Activated naive CD4-positive, alpha-beta T cell (primary cell): ENCODE results near the gene CCBE1.
A peak's percentile ranks its signal among the peaks of the same experiment; 100 is the strongest.

Experiments used
- DNase-seq, 4 experiments: peaks; one replicate each; lab custom pipeline; 2025; lab: John Stamatoyannopoulos, UW

The CCBE1 gene

GRCh38 chr18:59454909-59455727 lies 242.1 kb downstream of the CCBE1 start:
- no peak for DNase-seq

- DNase-seq, result no peak
These were observed 243.7 kb downstream of the CCBE1 start for GRCh38 chr18:59453468-59453961.

- no peak for DNase-seq
These were observed 245.3 kb downstream of the CCBE1 start for GRCh38 chr18:59451963-59452362.

DNA sequence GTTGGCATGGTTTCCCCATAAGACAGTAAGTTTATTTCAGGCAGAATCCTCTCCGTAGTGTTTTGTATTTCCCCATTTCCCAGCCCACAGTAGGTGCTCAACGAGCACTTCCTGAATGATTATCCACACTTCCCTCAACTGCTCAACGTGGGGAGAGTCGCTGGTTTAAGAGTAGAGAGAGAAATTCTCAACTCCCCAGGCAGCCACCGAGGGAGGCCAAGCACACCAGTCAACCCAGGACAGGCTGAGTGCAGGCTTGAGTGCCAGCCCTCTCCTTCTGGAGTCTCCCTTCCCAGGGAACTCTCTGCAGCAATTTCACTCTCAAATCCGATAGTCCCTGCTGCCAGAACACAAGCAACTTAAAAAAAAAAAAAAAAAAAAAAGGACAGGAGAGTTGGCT lies 246.2 kb downstream of the CCBE1 start:
- DNase-seq, result no peak

DNA sequence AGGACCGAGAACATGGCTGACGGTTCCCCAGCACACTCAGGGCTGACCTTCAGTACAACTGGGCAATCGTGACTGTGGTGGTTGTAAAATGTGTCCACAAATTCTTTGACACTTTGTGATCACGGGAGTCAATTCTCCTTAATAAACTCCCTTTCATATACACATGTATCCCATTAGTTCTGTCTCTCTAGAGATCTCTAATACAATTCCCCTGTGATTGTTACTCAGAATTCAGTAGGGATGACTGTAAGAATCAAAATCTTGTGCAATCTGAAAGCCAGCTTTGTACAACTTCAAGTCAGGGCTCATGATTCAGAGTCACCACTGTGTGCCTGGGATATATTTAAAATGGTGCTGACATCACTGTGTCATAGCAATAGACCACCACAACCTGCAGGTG lies 248.7 kb downstream of the CCBE1 start:
- DNase-seq, result no peak

- DNase-seq, result no peak
These were observed 251.2 kb downstream of the CCBE1 start for GRCh38 chr18:59446012-59446411.

GRCh38 chr18:59437851-59438569 lies 259.2 kb downstream of the CCBE1 start:
- DNase-seq, result no peak

- DNase-seq, result no peak
These were observed 264.2 kb downstream of the CCBE1 start for GRCh38 chr18:59432803-59433597.

- no peak for DNase-seq
These were observed 266.1 kb downstream of the CCBE1 start for GRCh38 chr18:59431131-59431530.

DNA sequence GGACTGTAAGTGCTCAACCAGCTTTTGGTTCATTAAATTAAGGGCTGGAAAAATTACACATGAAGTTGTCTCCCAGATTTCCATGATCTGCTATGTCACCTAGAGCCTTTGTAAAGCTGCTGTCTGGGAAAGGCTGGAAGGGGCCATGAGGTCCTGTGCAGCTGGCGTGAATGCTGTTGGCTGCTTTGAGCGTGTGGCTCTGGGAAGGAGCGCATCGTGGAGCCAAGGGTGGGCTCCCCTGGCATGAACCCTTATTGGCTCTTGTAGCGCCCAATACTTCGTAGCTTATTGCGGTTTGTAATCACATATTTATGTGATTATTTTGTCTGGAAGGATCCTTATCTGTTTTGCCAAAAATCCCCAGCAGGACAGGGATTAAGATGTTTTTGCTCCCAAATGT lies 267.6 kb downstream of the CCBE1 start:
- DNase-seq, result no peak

- DNase-seq, result no peak
These were observed 269.2 kb downstream of the CCBE1 start for GRCh38 chr18:59428018-59428417.

DNA sequence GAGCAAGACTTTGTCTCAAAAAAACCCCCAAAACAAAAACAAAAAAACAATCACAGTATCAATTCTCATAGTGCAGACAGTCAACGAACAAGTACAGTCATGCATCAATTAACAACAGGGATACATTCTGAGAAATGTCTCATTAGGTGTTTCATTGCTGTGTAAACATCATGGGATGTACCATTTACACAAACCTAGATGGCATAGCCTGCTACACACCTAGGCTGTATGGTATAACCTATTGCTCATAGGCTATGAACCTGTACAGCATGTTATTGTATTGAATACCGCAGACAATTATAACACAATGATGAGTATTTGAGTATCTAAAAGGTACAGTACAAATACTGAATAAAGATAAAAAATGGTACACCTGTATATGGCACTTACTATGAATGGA lies 270.4 kb downstream of the CCBE1 start:
- DNase-seq, result no peak

GRCh38 chr18:59423259-59423658 lies 274.0 kb downstream of the CCBE1 start:
- no peak for DNase-seq

DNA sequence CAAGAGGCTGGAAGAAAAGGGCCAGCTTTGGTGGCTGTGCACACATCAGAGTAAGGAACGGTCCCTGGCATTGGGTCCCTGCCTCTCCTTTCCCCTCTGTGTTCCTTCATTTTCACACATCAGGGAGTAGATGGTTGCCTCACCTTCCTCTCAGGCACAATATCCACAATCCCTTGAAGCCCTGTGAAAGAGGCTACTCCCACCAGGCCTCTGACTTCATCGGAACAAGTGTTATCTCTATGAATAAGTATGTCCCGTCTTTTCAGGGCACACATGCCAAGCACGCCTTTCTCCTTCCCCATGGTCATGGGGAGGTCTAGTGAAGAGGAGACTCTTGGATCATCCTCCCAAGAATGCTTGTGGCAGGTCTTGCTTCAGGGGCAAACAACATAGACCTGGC lies 277.0 kb downstream of the CCBE1 start:
- DNase-seq, result no peak

DNA sequence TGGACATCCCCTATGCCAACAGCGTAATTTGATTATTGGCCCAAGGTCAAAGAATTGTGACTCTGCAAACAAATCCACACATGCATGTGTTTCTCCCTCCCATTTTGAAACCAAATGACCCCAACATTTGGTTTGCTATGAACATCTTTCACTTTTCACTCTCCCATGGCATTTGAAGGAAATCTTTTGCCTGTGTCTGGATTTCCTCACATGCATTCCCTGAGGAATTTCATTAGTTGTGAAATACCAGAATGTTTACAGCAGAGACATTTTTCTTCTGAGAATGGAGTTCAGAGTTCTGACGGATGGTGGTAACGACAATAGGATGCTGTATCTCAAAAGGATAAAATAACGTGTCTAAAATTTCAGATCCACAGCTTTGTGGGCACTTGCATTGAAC lies 277.8 kb downstream of the CCBE1 start:
- DNase-seq, result no peak

DNA sequence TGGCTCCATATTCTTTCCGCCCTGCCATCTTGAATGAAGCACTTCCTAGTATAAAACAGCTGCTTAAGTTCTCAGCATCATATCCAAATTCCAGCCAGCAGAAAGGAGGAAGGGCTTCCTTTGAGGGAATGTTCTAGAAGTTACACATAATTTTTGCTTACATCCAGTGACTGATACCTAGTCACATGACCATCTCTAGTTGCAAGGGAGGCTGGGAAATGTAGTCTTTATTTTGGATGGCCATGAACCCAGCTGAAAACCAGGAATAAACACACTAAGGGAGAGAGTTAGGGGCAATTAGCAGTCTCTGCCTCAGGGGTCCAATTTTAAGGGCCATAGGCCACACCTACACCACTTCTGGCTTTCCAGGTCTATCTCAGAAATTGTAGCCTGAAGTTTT lies 280.4 kb downstream of the CCBE1 start:
- no peak for DNase-seq

- no peak for DNase-seq
These were observed 283.0 kb downstream of the CCBE1 start for GRCh38 chr18:59414111-59414653.

GRCh38 chr18:59402432-59403090 lies 294.7 kb downstream of the CCBE1 start:
- DNase-seq, result peak; percentile 21 to 56 (median 36)

DNA sequence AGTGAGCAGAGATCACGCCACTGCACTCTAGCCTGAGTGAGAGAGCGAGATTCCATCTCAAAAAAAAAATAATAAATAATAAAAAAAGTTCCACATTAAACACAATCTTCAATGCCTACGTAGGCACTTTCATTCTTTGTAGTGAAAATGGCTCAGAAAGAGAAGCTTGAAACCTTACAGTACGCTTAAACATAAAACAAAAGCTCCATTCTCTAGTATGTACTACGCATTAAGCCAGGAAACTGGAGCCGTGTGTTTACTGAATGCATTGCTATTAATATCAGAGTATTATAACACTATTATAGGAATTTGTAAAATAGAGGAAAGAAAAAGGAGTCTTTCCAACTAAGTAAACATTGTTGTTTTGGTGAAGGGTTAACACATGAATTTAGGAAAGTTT lies 296.8 kb downstream of the CCBE1 start:
- no peak for DNase-seq

DNA sequence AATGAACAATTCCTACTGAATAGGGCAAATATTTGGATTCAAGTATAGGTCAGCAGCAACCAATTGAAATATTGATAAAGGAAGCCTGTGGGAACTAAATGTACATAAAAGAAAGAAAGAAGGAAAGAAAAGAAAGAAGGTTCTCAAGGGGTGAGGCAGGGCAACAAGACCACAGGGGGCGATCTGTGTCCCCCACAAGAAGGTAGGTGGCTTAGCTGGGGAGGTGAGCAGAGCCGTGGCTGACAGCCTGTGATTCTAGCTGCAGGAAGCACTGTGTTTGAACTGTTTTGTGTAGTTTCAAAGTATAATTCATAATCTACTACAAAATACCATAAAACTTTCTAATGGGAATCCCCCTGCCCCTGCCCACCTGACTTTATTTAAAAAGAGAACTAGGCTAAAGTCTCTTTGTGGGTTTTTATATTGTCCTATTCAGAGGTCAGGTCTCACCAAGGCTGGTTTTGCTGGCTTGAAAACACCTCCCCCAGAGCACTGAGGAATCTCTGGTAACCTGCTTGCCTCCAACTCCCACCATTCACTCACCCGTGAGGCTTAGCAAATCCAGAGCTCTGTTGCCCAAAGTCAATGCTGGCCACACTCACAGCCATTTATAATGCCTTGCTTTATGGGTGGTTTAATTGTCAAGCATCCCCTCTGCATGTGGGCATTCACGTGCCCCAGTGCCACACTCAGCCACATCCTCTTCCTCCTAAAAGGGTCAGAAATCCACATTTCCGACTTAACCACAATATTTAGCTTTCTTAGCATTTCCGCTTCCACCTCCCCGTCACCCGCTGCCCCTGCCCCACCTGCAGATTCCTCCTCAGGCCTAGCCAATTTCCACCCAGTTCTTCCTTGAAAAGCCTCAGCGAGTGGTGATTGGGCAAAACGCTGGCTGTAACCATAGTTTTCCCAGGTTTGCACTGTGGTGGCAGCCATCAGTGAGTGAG lies 301.7 kb downstream of the CCBE1 start:
- DNase-seq, result no peak

DNA sequence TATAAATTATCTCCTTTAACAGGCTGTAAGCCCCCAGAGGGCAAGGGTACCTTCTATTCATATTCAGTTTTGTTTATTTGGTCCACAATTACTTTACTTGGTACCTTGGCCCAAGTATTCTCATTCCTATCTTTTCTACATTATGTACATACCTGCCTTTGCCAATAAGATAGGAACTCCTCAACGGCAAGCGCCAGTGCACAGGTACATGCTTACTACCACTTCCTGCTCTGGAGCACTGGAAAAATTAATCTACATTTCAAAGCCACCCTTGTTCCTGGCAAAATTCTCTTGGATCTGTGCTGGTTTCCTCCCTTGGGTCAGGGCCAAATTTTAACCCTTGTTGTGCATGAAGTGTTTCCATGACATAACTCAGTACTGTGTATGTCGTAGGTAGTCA lies 303.8 kb downstream of the CCBE1 start:
- DNase-seq, result no peak
